ENCODE results near the gene RFWD3.

The RFWD3 gene

DNA sequence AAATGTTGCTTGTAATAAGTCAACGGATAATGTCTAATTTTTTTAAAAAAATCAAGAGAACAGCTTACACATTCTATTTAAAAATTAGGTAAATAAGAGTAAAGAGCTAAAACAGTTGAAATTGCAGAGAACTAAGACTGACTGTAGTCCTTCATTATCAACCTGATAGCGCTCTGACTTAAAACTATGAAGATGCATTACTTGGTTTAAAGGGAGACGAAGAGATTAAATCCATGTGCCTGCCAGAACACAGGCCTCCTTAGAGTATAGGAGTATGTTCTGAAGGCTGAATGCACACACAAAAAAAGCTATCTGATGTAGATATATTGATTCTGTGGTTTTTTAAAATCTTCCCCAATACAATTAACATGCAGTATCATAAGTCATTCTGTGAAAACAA is 88.2 kb downstream of the RFWD3 start:
- no peak for DNase-seq (ENCODE audit: low read depth)

DNA sequence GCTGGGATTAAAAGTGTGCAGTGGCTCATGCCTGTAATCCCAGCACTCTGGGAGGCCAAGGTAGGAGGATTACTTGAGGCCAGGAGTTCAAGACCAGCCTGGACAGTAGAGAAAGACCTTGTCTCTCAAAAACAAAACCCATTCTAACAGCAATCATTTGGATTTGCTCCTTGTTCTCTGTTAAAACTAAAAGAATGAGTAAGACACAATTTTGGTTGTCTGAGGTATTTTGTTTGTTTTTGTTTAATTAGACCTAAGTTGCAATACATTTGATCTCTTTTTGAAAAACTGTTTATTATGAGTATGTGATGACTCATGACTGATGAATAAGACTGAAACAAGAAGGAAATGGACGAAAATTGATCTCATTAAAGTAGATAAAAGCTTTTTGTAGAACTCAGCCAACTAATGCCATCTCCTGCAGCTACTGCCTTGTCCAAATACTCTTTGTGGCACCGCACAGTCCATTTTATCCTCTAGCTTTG is 88.8 kb downstream of the RFWD3 start:
- no peak for DNase-seq (ENCODE audit: low read depth)

DNA sequence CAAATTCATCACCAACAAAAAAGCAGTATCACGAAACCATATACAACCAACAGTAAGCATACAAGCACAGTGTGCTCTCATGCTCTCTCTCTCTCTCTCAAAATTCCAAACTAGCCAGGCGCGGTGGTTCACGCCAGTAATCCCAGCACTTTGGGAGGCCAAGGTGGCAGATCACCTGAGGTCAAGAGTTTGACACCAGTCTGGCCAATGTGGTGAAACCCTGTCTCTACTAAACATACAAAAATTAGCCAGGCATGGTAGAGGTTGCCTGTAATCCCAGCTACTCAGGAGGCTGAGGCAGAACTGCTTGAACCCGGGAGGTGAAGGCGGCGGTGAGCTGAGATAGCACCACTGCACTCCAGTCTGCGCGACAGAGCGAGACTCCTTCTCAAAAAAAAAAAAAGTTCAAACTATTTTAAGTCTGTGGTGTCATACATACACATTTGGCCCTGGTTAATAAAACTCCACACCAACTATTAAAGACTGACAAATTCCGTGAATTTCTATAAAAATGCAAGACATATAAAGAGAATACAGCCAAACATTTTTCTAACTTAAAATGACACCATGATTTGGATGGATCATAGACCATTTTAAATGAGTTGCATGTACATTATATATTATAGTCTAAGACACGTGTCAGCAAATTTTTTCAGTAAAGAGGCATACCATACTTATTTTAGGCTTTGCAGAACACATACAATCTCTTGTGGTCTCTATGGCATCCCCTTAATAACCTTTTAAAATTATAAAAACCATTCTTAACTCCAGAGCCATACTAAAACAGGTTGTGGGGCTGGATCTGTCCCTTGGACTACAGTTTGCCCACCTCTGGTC is 90.7 kb downstream of the RFWD3 start:
- DNase-seq (ENCODE audit: low read depth): no peak

DNA sequence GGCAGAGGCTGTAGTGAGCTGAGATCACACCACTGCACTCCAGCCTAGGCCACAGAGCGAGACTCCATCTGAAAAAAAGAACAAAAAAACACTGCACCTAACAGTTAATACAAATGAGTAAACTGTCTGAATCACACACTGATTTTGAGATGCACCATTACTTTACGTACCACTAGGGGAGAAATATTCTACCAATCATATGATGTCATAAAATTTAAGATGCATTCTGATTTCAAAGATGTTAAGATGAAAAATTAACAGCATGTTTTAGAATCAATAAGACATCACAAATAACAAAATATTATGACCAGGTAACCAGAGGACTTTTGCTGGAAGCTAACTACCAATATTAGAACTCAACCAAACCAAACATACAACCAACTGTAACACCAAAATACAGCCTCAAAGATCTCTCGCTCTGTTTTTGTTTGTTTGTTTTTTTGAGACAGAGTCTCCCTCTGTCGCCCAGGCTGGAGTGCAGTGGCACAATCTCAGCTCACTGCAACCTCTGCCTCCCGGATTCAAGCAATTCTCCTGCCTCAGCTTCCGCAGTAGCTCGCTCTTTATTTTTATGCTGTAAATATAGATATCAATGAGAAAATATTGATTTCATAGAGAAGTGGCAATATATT is 91.4 kb downstream of the RFWD3 start:
- DNase-seq (ENCODE audit: low read depth): no peak

DNA sequence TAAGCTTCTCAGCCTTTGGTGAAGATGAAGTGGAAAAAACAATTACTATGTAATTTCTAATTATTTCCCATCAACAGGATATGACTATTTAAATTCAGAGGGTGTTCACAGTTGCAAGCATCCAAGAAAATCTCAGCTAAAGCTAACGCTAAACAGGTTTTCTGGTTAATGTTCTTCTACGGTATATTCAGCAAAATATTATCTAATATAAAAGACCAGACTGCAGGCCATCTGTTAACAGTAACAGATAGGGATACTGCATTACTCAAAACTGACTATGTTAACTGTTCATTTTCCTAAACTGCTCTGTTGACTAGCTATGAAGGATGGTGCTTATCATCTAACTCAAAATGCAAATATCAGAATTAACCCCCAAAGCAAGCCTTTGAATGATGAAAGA is 92.5 kb downstream of the RFWD3 start:
- no peak for DNase-seq (ENCODE audit: low read depth)

DNA sequence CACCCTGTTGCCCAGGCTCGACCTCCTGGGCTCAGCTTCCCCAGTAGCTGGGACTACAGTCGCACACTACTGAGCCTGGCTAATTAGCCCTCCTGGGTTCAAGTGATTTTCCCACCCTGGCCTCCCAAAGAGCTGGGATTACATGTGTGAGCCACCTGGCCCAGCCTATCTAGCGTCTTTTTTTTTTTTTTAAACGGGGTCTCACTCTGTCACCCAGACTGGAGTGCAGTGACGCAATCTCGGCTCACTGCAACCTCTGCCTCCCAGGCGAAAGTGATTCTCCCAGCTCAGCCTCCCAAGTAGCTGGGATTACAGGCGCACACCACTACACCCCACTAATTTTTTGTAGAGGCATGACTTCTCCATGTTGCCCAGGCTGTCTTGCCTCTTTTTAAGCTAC is 93.1 kb downstream of the RFWD3 start:
- DNase-seq (ENCODE audit: low read depth): no peak

Data from activated T-helper 1 cell treated with Interleukin-2 at 50 U/mL for 16 hours (primary cell).